IPS DF 6.9 (cell line): ENCODE measurements around the gene IQSEC3.

ENCODE experiments used
- DNase-seq: peaks from one replicate; pipeline ENCODE4 v3.0.0-alpha.2; 2013; ENCODE audit warnings: low read depth, low spot score
- H3K27ac ChIP-seq: one replicate; pipeline ENCODE4 v1.5.1; 2013; ENCODE audit warnings: low read length, control low read depth
- H3K27me3 ChIP-seq: 2 replicates; pipeline ENCODE4 v1.6.1; 2013; ENCODE audit warnings: mild to moderate bottlenecking, low read length; ENCODE audit not compliant: control insufficient read depth, insufficient read depth
- H3K36me3 ChIP-seq: 2 replicates; pipeline ENCODE4 v1.6.1; 2013; ENCODE audit warnings: low read length; ENCODE audit not compliant: control insufficient read depth, insufficient read depth
- H3K4me1 ChIP-seq: 2 replicates; pipeline ENCODE4 v1.6.1; 2013; ENCODE audit warnings: low read length; ENCODE audit not compliant: control insufficient read depth, insufficient read depth
- H3K4me3 ChIP-seq: 2 replicates; pipeline ENCODE4 v1.5.1; 2013; ENCODE audit warnings: mild to moderate bottlenecking, low read length
- H3K9me3 ChIP-seq: 2 replicates; pipeline ENCODE4 v1.6.1; 2013; ENCODE audit warnings: low read length, inconsistent platforms; ENCODE audit not compliant: control insufficient read depth, insufficient read depth
- WGBS: extraction: QIAGEN DNeasy Blood & Tissue Kit; methylation state at CpG from one replicate; pipeline ENCODE4 v1.1.7; 2013; ENCODE audit warnings: mixed read lengths, missing lambda C conversion rate; ENCODE audit not compliant: insufficient read length, insufficient coverage; 5-methylcytosine and 5-hydroxymethylcytosine counted together

The IQSEC3 gene

GRCh38 chr12:153080-153746 is 86.6 kb downstream of the IQSEC3 start:
- DNase-seq: peak; percentile 64
- no peaks in the 10 kb centered on the region for H3K27me3 ChIP-seq
- no peaks in the 10 kb centered on the region for H3K9me3 ChIP-seq
- WGBS: no CpG with 5 or more reads among the region's 11 CpGs
- H3K27ac ChIP-seq: no peak overlapping the region
- H3K36me3 ChIP-seq: no peaks in the 10 kb centered on the region; the same call in 1 of the 2 replicates
- H3K4me3 ChIP-seq: no peak overlapping the region
- peaks cover 3% of the 10 kb centered on the region; the same call in 1 of the 2 replicates for H3K4me1 ChIP-seq

GRCh38 chr12:154058-154457 is 87.5 kb downstream of the IQSEC3 start:
- Histone ChIP-seq H3K27ac (no peak overlapping the region), H3K4me3 (no peak overlapping the region), H3K27me3 (no peaks in the 10 kb centered on the region), H3K36me3 (no peaks in the 10 kb centered on the region; the same call in 1 of the 2 replicates), H3K4me1 (peaks cover 3% of the 10 kb centered on the region; the same call in 1 of the 2 replicates), H3K9me3 (no peaks in the 10 kb centered on the region)
- no peak for DNase-seq
- WGBS: no CpG with 5 or more reads among the region's 12 CpGs

GRCh38 chr12:155006-155405 is 88.4 kb downstream of the IQSEC3 start:
- DNase-seq: no peak
- no CpG with 5 or more reads among the region's 9 CpGs for WGBS
- H3K4me1 ChIP-seq: no peaks in the 10 kb centered on the region
- H3K27me3 ChIP-seq: no peaks in the 10 kb centered on the region
- H3K36me3 ChIP-seq: no peaks in the 10 kb centered on the region; the same call in 1 of the 2 replicates
- no peak overlapping the region for H3K4me3 ChIP-seq
- H3K9me3 ChIP-seq: no peaks in the 10 kb centered on the region
- no peak overlapping the region for H3K27ac ChIP-seq

- DNase-seq: no peak
- Histone ChIP-seq H3K4me1 (no peaks in the 10 kb centered on the region), H3K36me3 (no peaks in the 10 kb centered on the region; the same call in 1 of the 2 replicates), H3K27me3 (no peaks in the 10 kb centered on the region), H3K4me3 (no peak overlapping the region), H3K9me3 (no peaks in the 10 kb centered on the region), H3K27ac (no peak overlapping the region)
- no CpG with 5 or more reads among the region's 8 CpGs for WGBS
Measured at GRCh38 chr12:155646-156045, 89.1 kb downstream of the IQSEC3 start.

- H3K36me3 ChIP-seq: no peaks in the 10 kb centered on the region; the same call in 1 of the 2 replicates
- no peaks in the 10 kb centered on the region for H3K27me3 ChIP-seq
- H3K4me3 ChIP-seq: no peak overlapping the region
- no peaks in the 10 kb centered on the region for H3K4me1 ChIP-seq
- DNase-seq: no peak
- H3K27ac ChIP-seq: no peak overlapping the region
- H3K9me3 ChIP-seq: no peaks in the 10 kb centered on the region
- no CpG with 5 or more reads among the region's 13 CpGs for WGBS
Measured at GRCh38 chr12:156945-157344, 90.4 kb downstream of the IQSEC3 start.

GRCh38 chr12:157644-158043 is 91.1 kb downstream of the IQSEC3 start:
- H3K9me3 ChIP-seq: no peaks in the 10 kb centered on the region
- H3K27me3 ChIP-seq: no peaks in the 10 kb centered on the region
- DNase-seq: no peak
- no peak overlapping the region for H3K4me3 ChIP-seq
- no peak overlapping the region for H3K27ac ChIP-seq
- no CpG with 5 or more reads among the region's 12 CpGs for WGBS
- H3K36me3 ChIP-seq: no peaks in the 10 kb centered on the region; the same call in 1 of the 2 replicates
- H3K4me1 ChIP-seq: no peaks in the 10 kb centered on the region

- Histone ChIP-seq H3K27me3 (no peaks in the 10 kb centered on the region), H3K4me1 (no peaks in the 10 kb centered on the region), H3K4me3 (no peak overlapping the region), H3K36me3 (no peaks in the 10 kb centered on the region; the same call in 1 of the 2 replicates), H3K27ac (no peak overlapping the region), H3K9me3 (no peaks in the 10 kb centered on the region)
- DNase-seq: no peak
- WGBS: no CpG with 5 or more reads among the region's 7 CpGs
Measured at GRCh38 chr12:159156-159782, 92.7 kb downstream of the IQSEC3 start.

- no peak for DNase-seq
- no peaks in the 10 kb centered on the region for H3K27me3 ChIP-seq
- WGBS: no CpG with 5 or more reads among the region's 9 CpGs
Measured at GRCh38 chr12:160858-161257, 94.3 kb downstream of the IQSEC3 start.

GRCh38 chr12:161823-162222 is 95.3 kb downstream of the IQSEC3 start:
- WGBS: 100% methylated on average over 1 of the region's 8 CpGs
- no peaks in the 10 kb centered on the region for H3K36me3 ChIP-seq

More at GRCh38 chr12:160858-161257, 94.3 kb downstream of the IQSEC3 start:
- no peaks in the 10 kb centered on the region for H3K9me3 ChIP-seq
- H3K27ac ChIP-seq: no peak overlapping the region
- H3K4me3 ChIP-seq: no peak overlapping the region
- no peaks in the 10 kb centered on the region for H3K4me1 ChIP-seq
- H3K36me3 ChIP-seq: no peaks in the 10 kb centered on the region; the same call in 1 of the 2 replicates

GRCh38 chr12:162467-163307 is 96.1 kb downstream of the IQSEC3 start:
- H3K4me1 ChIP-seq: no peaks in the 10 kb centered on the region
- H3K27ac ChIP-seq: no peak overlapping the region
- no CpG with 5 or more reads among the region's 18 CpGs for WGBS
- no peak for DNase-seq
- H3K27me3 ChIP-seq: no peaks in the 10 kb centered on the region
- H3K36me3 ChIP-seq: no peaks in the 10 kb centered on the region
- H3K4me3 ChIP-seq: no peak overlapping the region
- H3K9me3 ChIP-seq: no peaks in the 10 kb centered on the region

More at GRCh38 chr12:161823-162222, 95.3 kb downstream of the IQSEC3 start:
- H3K4me3 ChIP-seq: no peak overlapping the region
- no peaks in the 10 kb centered on the region for H3K27me3 ChIP-seq
- DNase-seq: no peak
- no peak overlapping the region for H3K27ac ChIP-seq
- H3K9me3 ChIP-seq: no peaks in the 10 kb centered on the region
- H3K4me1 ChIP-seq: no peaks in the 10 kb centered on the region
